Mononuclear cell (primary cell): ENCODE results near the gene ARF6. TPM values are rescaled to one million over a fixed set of nuclear protein-coding genes. Genes with fewer than 3 reads are reported as not detected.

Source experiments
- H3K27me3 ChIP-seq: 2 replicates; pipeline ENCODE4 v1.6.0; 2011; ENCODE audit warnings: low read length, control low read depth; ENCODE audit not compliant: insufficient read depth
- H3K4me1 ChIP-seq: 2 replicates; pipeline ENCODE4 v1.5.1; 2011; ENCODE audit warnings: mild to moderate bottlenecking, low read length, control low read depth; ENCODE audit not compliant: insufficient read depth
- H3K4me3 ChIP-seq: 2 replicates; pipeline ENCODE4 v1.5.1; 2011; ENCODE audit warnings: mild to moderate bottlenecking, low read length, moderate library complexity
- H3K9me3 ChIP-seq: 2 replicates; pipeline ENCODE4 v1.5.1; 2011; ENCODE audit warnings: low read depth, mild to moderate bottlenecking, control low read depth, low read length
- total RNA-seq: library from RNA; depleted of rRNA; stranded (reverse); fragments of >200 nt; gene quantifications from one replicate; pipeline ENCODE4 v1.2.3, GENCODE V29; 2012

Gene ARF6
- total RNA-seq: 92.5 TPM

GRCh38 chr14:49892636-49893308 lies at the start of gene ARF6:
Gene ARF6 (plus strand): TSS chr14:49893082. CDS start chr14:49893737, 655 bp downstream.
- peak within 1 kb of the TSS; percentile 97 for H3K4me3 ChIP-seq
- peaks cover 22% of the 10 kb centered on the region for H3K4me1 ChIP-seq
- H3K9me3 ChIP-seq: no peaks in the 10 kb centered on the region
- no peaks in the 10 kb centered on the region for H3K27me3 ChIP-seq

GRCh38 chr14:49849213-49849847 lies 43.6 kb upstream of the ARF6 start:
- Histone ChIP-seq H3K27me3 (no peaks in the 10 kb centered on the region), H3K9me3 (no peaks in the 10 kb centered on the region), H3K4me3 (no peak overlapping the region), H3K4me1 (peaks cover 23% of the 10 kb centered on the region)

- Histone ChIP-seq H3K9me3 (no peaks in the 10 kb centered on the region), H3K4me1 (peaks cover 23% of the 10 kb centered on the region), H3K27me3 (no peaks in the 10 kb centered on the region), H3K4me3 (peak overlapping the region; percentile 96)
Measured at GRCh38 chr14:49851813-49852212, 41.1 kb upstream of the ARF6 start.

GRCh38 chr14:49852301-49853157 lies 40.4 kb upstream of the ARF6 start, which contains the start of gene NEMF:
Gene NEMF (minus strand): TSS chr14:49852788. CDS start chr14:49852753, 35 bp downstream.
- Histone ChIP-seq H3K4me3 (peak within 1 kb of the TSS; percentile 96), H3K4me1 (peaks cover 26% of the 10 kb centered on the region), H3K27me3 (no peaks in the 10 kb centered on the region), H3K9me3 (no peaks in the 10 kb centered on the region)

GRCh38 chr14:49853158-49853477 lies 39.8 kb upstream of the ARF6 start:
- Histone ChIP-seq H3K4me3 (peak overlapping the region; percentile 96), H3K4me1 (peaks cover 32% of the 10 kb centered on the region)

GRCh38 chr14:49853572-49854375 lies 39.1 kb upstream of the ARF6 start:
- H3K9me3 ChIP-seq: no peaks in the 10 kb centered on the region
- peak overlapping the region; percentile 96 for H3K4me3 ChIP-seq

More at GRCh38 chr14:49853158-49853477, 39.8 kb upstream of the ARF6 start:
- Histone ChIP-seq H3K27me3 (no peaks in the 10 kb centered on the region), H3K9me3 (no peaks in the 10 kb centered on the region)

GRCh38 chr14:49857427-49858003 lies 35.4 kb upstream of the ARF6 start:
- H3K4me3 ChIP-seq: no peak overlapping the region
- H3K4me1 ChIP-seq: peaks cover 35% of the 10 kb centered on the region
- no peaks in the 10 kb centered on the region for H3K9me3 ChIP-seq
- H3K27me3 ChIP-seq: no peaks in the 10 kb centered on the region

More at GRCh38 chr14:49853572-49854375, 39.1 kb upstream of the ARF6 start:
- Histone ChIP-seq H3K27me3 (no peaks in the 10 kb centered on the region), H3K4me1 (peaks cover 35% of the 10 kb centered on the region)

DNA sequence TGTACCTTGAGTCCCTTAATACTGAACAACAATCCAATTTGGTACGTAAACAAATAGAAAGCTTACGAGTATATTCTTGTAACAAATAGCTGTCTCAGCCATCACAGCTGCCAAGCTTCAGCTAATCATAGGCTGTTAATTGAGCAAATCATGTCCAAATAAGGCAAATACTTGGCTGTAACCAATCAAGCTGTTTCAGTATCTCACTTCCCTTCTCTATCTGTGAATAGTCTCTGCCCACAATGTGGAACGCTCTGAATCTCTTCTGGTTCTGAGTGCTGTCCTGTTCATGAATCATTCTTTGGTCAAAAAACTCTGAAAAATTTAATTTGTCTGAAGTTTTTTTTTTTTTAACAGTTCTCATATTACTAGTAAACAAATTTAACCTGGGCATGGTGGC lies 34.5 kb upstream of the ARF6 start:
- Histone ChIP-seq H3K9me3 (no peaks in the 10 kb centered on the region), H3K4me3 (no peak overlapping the region), H3K27me3 (no peaks in the 10 kb centered on the region), H3K4me1 (peaks cover 35% of the 10 kb centered on the region)

DNA sequence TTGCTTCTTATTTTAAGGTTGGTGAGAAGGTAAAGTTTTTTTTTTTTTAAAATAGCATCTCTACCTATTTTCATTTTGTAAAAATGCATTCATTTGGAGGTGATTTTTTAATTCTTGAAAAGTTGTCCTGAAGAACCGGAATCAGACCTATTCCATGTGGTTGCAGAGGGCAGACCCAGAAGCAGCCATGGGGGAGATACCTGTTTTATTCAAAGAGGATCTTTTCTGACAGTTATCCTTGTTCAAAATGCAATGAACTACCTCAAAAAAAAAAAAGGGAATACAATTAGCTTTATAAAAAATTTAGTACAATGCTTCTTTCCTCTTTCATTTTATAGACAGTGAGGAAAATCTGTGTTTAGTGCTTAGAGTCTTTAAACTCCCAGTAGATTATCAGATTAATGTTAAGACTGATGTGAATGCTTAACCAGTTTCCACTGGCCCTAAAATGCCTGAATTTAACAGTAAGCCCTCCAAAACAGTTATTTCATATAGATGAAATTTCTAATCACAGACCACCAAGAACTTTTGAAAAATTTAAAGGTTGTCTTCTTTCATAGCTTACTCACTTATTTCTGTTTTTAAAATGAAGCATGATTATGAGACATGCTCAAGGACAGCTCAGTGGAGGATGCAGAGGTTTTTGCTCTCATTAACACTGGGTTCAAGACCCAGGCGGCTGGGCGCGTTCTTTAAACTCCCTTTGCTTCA lies 31.7 kb upstream of the ARF6 start:
- H3K27me3 ChIP-seq: no peaks in the 10 kb centered on the region
- H3K4me1 ChIP-seq: peaks cover 51% of the 10 kb centered on the region
- H3K4me3 ChIP-seq: peak overlapping the region; percentile 63
- no peaks in the 10 kb centered on the region for H3K9me3 ChIP-seq

GRCh38 chr14:49861699-49862088 lies 31.2 kb upstream of the ARF6 start:
- Histone ChIP-seq H3K27me3 (no peaks in the 10 kb centered on the region), H3K4me3 (peak overlapping the region; percentile 63), H3K4me1 (peaks cover 51% of the 10 kb centered on the region), H3K9me3 (no peaks in the 10 kb centered on the region)

DNA sequence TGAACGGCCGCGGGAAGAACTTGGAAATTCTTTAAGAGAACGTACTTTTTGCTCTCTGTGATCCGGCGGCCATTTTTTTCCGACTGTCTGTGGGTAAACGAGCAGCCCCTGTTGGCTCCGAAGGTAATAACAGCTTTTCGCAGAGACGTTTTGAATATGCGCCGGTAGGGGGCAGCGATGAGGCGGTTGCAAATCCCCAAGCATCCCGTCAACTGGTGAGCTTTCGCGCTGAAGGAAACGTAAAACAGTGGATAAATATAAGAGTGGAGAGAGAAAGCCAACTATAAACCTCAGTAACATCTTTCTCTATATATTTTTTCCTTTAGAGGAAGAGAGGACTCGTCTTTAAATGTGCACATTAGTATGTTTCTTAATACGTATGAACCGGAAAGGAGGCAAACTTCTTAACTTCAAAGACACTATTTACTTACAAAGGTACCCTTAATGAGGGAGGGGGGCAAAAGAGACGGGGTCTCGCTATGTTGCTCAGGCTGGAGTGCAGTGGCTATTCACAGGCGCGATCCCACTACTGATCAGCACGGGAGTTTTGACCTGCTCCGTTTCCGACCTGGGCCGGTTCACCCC lies 30.7 kb upstream of the ARF6 start:
- Histone ChIP-seq H3K9me3 (no peaks in the 10 kb centered on the region), H3K27me3 (no peaks in the 10 kb centered on the region), H3K4me3 (peak overlapping the region; percentile 63), H3K4me1 (peaks cover 54% of the 10 kb centered on the region)

DNA sequence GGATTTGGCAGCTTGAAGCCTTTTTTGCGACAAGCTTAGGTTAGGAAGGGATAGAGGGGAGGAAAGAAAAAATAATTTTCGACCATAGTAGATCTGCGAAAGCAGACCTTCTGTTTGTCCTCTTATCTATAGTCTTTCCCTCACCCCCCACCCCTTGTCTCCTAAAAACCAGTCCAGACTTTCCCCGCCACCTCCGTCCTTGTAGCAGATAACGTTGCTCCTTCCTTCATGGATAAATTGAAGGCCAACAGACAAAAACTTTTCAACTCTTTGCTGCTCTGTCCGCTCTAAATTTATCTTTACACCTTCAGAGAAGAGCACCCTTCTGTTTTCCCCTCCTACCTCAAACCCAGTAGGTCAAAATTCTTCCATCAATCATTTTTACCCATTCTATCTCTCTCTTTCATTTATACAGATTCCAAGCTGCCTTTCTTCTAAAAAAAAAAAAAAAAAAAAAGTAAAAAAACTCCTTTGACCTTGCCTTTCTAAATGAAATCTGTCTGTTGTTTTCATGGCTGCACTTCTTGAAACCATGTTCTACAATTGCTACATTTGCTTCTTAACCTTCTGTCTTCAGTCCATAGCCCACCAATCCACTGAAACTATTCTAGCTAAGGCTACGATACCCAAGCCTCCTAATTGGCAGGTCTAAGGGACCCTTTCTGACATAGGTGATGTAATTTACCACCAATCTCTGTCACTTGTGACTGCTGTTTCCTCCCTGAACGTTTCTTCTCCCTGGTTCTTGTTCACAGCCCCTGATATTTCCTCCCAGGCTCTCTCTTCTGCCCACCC lies 29.2 kb upstream of the ARF6 start:
- no peaks in the 10 kb centered on the region for H3K27me3 ChIP-seq
- peaks cover 53% of the 10 kb centered on the region for H3K4me1 ChIP-seq
- peak overlapping the region; percentile 68 for H3K4me3 ChIP-seq
- no peaks in the 10 kb centered on the region for H3K9me3 ChIP-seq

- H3K4me3 ChIP-seq: no peak overlapping the region
- peaks cover 68% of the 10 kb centered on the region for H3K4me1 ChIP-seq
- no peaks in the 10 kb centered on the region for H3K27me3 ChIP-seq
- H3K9me3 ChIP-seq: no peaks in the 10 kb centered on the region
Measured at GRCh38 chr14:49865431-49865859, 27.4 kb upstream of the ARF6 start.
